NCI-H2227 (cell line): Measurements from ENCODE around the gene METTL1.
"Not testable (repeated sequence)": the region's sequence is repeated elsewhere in the genome, so short reads cannot be mapped to it uniquely, and the experiment has no call there.

Experiments
- DNase-seq: peaks from one replicate; lab custom pipeline; 2025; ENCODE audit not compliant: unreplicated experiment; lab: John Stamatoyannopoulos, UW

Gene METTL1

DNA sequence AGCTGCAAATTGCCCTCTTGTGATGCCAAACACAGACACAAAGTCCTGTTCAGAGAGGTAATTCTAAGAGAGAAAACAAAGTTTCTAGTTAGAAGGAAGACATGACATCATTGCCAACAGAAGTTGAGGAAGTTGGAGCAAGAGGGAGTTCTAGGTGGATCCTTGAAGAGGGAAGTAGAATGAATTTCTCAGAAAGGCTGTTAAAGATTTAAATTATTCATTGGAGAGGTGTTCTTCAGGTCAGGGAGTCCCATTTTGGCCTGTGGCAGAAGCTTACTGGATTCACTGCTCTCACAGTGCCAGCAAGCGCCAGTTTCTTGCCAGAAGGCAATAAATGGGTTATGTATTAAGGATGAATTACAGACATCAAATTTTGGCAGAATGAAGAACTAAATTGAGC is 26.0 kb upstream of the METTL1 start:
- no peak for DNase-seq

DNA sequence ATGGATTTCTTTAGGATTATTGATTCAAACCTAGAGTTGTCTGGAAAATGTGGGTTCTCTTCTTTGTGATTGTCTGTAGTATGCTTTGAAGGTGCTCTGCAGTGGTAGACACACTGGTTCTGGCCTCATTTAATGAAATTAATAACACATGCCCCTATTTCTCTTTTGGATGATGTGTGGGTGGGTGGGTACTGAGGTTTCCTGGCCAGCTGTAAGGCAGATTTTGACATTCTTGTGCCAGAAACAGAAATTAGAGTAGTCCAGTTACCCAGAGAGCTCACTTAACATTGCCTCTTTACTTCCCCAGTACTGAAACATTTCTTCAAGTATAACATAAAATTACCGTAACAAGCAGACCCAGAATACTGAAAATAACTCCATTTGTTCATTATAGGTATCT is 25.1 kb upstream of the METTL1 start:
- no peak for DNase-seq

DNA sequence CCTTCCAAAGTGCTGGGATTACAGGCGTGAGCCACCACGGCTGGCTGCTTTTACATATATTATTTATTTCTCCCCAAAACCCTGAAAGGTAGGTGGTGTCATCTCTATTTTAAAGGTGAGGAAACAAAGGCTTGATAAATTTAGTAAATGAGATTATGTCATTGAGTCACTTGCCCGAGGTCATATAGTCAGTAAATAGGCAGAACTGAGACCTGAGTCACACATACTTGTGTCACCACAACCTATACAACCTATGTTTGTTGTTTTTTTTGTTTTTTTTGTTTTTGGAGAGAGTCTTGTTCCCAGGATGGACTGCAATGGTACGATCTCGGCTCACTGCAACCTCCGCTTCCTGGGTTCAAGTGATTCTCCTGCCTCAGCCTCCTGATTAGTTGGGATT is 23.4 kb upstream of the METTL1 start:
- no peak for DNase-seq

DNA sequence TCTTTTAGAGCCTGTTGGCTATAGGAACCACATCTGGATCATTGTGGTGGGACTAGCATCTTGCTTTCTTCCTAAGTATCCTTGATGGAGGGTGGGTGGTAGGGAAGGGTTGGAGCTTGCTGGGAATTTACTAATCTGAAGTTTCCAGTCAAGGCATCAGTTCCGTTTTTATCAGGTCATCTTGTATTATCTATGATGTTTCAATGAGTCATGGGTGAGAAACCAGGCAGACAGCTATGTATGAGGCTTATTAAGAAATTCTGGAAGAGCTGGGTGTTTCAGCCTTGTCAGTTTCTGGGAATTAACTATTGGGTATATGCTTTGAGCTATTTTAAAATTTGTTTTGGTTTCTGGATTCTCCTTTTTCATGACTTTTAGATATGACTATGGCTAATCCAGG is 22.0 kb upstream of the METTL1 start:
- DNase-seq, result no peak

DNA sequence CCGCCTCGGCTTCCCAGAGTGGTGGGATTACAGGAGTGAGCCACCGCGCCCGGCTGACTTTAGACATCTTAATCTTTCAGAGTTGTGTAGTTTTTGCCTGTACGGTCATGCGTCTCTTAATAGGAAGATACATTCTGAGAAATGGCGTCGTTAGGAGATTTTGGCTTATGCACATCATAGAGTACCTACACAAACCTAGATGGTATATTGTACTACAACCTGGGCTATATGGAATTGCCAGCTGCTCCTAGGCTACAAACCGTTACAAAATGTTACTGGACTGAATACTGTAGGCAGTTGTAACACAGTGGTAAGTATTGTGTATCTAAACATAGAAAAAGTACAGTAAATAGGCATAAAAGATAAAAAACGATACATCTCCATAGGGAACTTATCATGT is 12.0 kb upstream of the METTL1 start:
- DNase-seq, result no peak

DNA sequence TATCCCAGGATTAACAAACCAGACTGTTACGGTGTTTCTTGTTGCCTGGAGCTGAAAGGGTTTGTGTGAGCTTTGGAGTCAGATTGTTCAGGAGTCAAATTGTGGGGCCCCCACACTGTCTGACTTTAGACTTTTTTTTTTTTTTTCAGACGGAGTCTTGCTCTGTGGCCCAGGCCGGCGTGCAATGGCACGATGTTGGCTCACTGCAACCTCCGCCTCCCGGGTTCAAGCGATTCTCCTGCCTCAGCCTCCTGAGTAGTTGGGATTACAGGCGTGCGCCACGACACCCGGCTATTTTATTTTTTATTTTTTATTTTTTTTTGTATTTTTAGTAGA is 11.5 kb upstream of the METTL1 start:
- no peak for DNase-seq

DNA sequence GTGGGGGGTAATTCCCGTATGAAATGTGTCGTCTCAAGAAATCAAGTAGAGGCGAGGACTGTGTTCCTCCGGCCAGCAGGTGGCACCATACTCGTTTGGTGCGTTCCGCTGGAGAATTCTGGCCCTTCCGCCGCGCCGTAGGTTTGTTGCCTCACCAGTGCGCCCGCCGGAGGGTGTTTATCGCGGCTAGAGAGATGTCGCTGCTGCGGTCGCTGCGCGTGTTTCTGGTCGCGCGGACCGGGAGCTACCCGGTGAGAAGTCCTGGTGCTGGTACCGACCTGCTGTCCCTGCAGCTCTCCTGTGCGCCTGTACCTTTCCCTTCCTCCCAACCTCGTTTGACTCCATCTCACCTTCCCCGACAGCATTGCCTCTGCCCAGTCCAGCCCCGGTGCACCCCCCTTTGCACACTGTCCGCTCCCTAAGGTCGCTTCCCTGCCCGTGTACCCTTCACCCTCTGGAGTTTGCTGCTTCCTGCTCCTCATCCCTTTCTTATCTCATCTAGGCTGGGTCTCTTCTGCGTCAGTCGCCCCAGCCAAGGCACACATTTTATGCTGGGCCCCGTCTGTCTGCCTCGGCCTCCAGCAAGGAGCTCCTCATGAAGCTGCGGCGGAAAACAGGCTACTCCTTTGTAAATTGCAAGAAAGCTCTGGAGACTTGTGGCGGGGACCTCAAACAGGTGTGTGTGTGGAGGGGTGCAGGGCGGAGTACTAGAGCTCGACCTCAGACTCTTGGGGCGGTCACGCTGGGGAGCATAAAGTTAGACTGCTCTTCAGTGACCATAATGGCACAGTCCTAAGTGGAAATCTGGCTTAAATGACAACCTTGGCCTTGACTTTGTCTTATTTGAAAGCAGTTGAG is 10.9 kb upstream of the METTL1 start, which contains the start of gene TSFM:
Gene TSFM (plus strand): TSS at position 180 of the 858 bp plus-strand sequence. CDS start 15 bp downstream, at position 195.
- peak; percentile 94 for DNase-seq

DNA sequence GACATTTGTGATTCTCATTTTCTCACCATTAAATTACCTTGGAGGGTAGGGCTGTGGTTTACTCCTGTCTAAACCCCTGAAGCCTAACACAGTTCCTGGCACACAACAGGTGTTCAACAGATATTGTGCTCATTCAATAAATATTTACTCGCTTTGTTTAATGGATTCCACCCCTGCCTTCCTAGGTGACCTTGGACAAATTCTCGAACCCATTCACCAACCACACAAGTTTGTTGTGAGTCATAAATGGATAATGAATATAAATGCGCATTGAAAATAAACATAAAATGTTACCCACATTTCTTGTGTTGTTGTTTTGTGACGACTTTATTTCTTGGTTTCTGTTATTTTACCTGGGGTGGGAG is 10.3 kb upstream of the METTL1 start:
- DNase-seq, result no peak

DNA sequence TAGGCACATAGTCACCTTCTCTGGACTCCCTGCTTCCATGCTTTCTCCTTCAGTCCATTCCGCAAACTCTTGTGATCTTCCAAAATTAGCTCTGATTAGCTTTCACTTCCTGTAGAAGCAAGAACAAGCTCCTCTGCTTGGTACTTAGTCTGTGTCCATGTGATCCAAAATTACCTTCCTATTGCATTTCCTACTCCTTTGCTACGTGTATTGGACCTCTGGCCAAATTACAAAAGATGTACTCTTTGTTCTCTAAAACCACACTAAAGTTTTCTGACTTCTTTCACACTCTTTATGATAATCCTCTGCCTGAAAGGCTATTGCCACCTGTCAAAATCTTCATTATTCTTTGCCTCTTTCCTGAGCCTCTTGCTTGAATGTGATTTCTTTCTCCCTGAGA is 9.9 kb upstream of the METTL1 start:
- DNase-seq, result no peak

DNA sequence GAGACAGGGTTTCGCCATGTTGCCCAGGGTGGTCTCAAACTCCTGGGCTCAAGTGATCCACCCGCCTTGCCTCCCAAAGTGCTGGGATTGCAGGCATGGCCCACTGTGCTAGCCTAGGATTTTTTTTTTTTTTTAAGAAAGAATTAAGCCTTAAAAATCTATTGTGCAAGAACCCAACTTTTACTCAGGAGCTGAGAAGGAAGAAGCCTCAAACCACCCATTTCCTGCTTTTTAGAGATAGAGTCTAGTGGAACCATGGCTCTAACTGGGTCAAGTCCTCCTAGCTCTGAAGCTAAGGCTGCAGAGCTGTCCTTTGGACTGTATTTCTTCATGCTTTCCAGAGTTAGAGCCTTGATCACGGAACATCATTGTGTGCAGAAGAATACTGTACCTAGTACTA is 9.3 kb upstream of the METTL1 start:
- DNase-seq, result no peak

DNA sequence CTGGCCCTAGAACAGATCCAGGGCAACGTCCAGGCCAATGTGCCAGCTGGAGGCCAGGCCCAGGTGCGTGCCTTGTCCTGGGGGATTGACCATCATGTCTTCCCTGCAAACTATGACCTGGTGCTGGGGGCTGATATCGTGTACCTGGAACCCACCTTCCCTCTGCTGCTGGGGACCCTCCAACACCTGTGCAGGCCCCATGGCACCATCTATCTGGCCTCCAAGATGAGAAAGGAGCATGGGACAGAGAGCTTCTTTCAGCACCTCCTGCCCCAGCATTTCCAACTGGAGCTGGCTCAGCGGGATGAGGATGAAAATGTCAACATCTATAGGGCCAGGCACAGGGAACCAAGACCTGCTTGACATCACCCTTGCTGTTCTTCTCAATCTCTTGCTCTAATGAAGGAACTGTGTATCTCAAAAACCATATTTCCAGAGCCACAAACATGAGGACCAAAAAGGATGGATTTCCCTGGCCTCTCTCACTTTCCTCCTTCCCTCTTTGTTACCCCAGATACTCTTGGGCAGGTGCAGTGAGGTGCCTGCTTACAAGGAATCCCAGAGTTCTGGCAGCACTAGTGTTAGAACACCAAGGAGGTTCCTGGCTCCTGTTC is 8.5 kb upstream of the METTL1 start:
- DNase-seq, result no peak

DNA sequence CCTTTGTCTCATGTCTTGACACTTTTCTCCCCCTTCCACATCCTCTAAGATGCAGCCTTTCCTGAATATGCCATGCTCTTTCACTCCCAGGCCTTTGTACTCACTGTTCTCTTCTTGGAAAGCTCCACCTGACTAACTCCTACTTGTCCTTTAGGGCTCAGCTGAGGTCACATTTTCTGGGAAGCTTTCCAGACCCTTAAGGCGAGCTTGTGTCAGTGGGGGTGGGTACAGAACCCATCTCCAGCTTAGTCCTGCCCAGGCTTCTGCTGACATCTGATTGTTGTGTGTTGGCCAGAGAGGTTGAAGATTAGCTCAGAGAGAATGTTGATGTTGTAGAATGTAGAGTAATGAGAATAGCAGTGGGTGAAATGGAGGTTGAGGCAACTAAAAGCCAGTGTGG is 7.8 kb upstream of the METTL1 start:
- no peak for DNase-seq

DNA sequence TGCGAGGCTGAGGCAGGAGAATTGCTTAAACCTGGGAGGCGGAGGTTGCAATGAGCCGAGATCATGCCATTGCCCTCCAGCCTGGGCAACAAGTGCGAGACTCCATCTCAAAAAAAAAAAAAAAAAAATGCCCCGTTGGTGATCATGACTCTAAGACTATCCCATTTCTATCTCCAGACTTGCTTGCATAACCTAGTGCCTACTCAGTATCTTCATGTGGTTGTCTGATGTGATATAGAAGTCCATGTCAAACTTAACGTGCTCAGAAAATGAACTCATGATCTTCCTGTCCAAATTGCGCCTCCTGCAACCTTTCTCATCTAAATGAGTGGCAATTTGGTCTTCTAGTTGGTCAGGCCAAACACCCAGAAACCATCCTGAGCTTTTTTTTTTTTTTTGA is 6.0 kb upstream of the METTL1 start:
- no peak for DNase-seq

DNA sequence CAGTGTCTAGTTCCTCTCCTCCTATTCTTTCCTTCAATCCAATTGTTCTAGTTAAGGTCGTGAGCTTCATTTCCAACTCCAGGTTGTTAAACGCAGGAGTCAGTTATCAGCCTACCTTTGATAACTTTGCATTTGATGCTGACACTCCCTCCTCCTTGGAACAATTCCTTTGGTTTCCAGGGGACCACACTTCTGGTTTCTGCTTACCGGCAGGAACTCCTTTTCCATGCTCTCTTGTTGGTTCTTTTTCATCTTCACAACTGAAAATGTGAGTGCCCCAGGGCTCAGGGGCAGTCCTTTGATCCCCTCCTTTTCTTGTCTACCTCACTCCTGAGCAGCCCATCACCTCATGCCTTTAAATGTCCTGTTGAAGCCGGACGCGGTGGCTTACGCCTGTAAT is 5.5 kb upstream of the METTL1 start:
- no peak for DNase-seq

DNA sequence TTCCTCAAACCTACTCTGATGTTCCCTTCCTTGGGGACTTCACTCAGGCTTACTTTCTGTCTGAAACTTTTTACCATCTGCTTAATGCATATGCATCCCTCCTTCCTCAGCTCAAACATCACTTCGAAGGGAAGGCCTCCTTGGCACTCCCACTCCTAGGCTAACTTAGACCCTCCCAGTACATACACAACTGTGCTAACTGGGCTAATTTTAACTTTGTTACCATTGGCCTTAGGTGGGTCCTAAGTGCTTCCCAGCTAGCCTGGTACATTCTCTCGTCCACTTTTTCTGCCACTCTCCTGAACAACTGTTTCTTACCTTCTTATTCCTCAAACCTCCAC is 4.3 kb upstream of the METTL1 start:
- no peak for DNase-seq

DNA sequence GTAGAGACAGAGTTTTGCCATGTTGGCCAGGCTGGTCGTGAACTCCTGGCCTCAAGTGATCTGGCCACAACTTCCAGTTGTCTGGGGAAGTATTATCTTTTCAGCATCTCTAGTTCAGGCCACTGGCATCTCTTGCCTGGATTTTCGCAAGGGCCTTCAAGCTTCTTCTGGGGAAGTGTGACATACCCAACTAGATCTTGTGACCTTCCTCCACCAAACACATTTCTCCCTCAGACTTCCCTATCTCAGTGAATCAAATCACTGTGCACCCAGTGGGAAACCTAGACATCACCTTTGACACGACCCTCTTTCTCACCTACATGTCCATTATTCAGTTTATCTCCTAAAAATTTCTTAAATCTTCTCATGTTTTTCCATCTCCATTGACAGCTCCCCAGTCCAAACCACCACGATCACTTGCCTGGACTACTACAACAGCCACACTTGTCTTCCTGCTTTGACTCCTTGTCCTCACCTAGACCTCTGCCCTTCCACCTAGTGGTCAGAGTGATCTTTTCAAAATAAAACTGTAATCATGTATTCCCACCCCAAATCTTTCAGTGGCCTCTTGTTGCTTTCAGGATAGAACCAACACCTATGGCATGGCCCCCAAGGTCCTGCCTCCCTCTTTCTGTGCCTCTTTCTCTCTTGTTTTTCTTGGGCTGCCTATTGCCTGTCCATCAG is 3.8 kb upstream of the METTL1 start:
- no peak for DNase-seq

DNA sequence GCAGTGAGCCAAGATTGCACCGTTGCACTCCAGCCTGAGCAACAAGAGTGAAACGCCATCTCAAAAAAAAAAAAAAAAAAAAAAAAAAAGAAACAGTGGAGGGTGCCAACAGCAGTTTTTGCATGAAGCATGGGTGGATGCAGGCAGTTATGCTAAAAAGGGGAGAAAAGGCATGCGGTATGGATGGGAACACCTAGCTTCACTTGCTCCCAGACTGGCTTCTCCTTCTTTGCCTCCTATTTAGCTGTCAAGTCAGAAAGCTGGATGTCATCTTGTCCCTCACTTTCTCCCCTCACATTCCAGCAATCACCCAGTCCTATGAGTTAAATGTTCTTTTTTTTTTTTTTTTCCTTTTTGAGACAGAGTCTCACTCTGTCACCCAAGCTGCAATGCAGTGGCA is 3.1 kb upstream of the METTL1 start:
- no peak for DNase-seq

DNA sequence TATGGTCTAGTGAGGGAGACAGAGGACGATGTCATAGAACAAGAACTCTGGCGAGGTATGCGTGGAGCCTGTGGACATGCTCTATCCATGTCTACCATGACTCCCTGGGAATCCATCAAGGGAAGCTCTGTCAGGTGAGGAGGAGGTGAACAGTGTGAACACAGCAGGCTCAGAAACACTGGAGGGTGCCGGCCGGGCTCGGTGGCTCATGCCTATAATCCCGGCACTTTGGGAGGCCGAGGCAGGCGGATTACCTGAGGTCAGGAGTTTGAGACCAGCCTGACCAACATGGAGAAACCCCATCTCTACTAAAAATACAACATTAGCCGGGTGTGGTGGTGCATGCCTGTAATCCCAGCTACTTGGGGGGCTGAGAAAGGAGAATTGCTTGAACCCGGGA is 2.7 kb upstream of the METTL1 start:
- not testable (repeated sequence) for DNase-seq

DNA sequence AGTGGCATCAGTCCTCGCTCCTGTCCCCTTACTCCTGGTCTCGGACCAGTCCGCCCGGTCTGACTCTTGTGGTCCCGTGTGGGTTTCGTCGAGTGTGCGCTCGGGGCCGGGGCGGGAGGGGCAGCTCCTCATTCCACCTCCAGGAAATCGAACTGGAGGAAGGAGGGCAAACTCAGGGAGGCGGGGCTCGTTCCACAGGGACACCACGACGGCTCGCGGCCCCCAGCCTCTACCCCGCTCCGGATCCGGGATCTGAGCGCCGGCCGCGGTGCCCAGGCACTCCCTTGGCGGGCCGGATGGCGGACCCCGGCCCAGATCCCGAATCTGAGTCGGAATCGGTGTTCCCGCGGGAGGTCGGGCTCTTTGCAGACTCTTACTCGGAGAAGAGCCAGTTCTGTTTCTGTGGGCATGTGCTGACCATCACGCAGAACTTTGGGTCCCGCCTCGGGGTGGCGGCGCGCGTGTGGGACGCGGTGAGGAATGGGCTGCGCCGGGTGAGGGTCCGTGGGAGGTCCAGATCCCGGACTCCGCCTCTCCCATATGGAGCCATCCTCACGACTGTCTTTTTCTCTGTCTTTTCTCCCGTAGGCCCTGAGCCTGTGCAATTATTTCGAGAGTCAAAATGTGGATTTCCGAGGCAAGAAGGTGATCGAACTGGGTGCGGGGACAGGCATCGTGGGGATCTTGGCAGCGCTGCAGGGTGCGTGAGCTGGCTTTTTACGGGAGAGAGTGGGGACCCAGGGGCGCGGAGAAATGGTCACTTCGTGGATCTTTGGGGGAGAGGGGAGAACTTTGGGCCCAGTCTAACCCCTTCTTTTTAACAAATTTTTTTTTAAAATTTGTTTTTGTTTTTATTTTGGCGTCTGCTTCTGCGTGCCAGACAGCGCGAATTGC is 771 bp upstream of the METTL1 start, which contains the start of gene EEF1AKMT3:
Gene EEF1AKMT3 (plus strand): TSS at position 186 of the 894 bp plus-strand sequence. CDS start 111 bp downstream, at position 297.
- peak; percentile 64 for DNase-seq

DNA sequence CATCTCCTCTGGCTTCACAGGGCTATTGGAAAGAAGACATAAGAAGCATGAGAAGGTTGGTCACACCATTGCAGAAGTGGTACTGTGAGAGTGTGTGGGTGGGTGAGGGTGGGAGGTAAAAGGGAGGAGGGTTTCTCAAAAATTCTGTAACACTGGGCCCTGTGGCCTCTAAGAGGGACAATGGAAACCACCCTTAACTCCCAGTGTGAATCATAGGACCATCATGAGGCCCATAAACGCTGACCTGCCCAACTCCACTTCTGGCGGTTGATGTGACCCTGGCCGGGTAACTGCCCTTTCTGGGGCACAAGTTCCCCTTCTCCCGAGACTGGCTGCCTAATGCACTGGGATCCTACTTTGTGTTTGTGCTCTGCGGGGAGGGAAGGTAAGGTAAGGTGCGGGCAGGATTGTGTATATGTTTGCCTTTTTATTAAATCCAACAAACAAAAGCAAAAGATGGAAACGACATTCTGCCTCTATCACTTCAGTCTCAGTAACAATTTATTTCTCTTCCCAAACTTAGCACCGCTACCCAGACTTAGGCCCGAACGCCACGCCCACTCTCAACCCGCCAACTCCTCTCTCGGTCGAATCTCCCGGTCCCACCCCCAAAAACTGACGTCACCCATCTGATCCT is 551 bp downstream of the METTL1 start:
- peak; percentile 88 for DNase-seq

DNA sequence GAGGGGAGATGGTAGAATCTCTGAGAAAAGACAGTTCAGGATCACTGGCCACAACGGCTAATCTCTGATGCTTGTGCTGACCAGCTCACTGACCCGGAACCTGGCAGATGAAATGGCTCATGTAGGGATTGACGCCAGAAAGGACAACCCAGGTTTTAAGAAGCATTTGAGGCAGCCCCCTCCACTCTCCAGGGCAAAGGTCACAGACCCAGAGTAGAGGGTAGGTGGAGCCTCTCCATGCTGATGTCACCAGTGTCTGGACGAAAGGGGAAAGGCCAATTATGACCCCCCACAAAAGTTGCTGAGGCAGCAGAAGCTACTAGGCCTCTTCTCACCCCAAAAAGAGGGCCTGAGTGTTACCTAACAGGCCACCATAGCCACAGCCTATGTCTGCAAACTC is 1.2 kb downstream of the METTL1 start:
- no peak for DNase-seq
